Liver (tissue), 9 donors: ENCODE measurements around the gene DDX19B. TPM values are rescaled to one million over a fixed set of nuclear protein-coding genes. Genes with fewer than 3 reads are reported as not detected.

Experiments
- DNase-seq: peaks from one replicate; pipeline ENCODE4 v3.0.0-alpha.2; 2017; ENCODE audit warnings: low spot score
- H3K27ac ChIP-seq, 2 donors: one replicate each; pipeline ENCODE4 v1.7.0; 2013; ENCODE audit warnings: inconsistent platforms in 2 of 2, low read length in 2 of 2, control low read depth in 1 of 2, low read depth in 1 of 2, mild to moderate bottlenecking in 1 of 2
- H3K27me3 ChIP-seq, 4 donors: one replicate each; pipeline versions ENCODE4 v1.6.1 to v1.7.0; 2013; ENCODE audit warnings: low read length in 3 of 4, inconsistent platforms in 1 of 4, mild to moderate bottlenecking in 1 of 4, moderate library complexity in 1 of 4; ENCODE audit not compliant: control insufficient read depth in 4 of 4, insufficient read depth in 4 of 4
- H3K36me3 ChIP-seq, 4 donors: one replicate each; pipeline versions ENCODE4 v1.6.1 to v1.7.0; 2013; ENCODE audit warnings: low read length in 3 of 4, mild to moderate bottlenecking in 3 of 4, low read depth in 1 of 4, moderate library complexity in 1 of 4; ENCODE audit not compliant: control insufficient read depth in 4 of 4, insufficient read depth in 3 of 4
- H3K4me1 ChIP-seq, 4 donors: one replicate each; pipeline versions ENCODE4 v1.6.1 to v1.7.0; 2013; ENCODE audit warnings: low read length in 3 of 4, mild to moderate bottlenecking in 3 of 4, moderate library complexity in 1 of 4; ENCODE audit not compliant: control insufficient read depth in 4 of 4, insufficient read depth in 4 of 4
- H3K4me3 ChIP-seq, 3 donors: one replicate each; pipeline versions ENCODE4 v1.6.1 to v1.7.0; 2013; ENCODE audit warnings: low read length in 3 of 3, control low read depth in 1 of 3, low read depth in 1 of 3, mild to moderate bottlenecking in 1 of 3
- H3K9ac ChIP-seq, 2 donors: one replicate each; pipeline ENCODE4 v1.7.0; 2013; ENCODE audit warnings: low read length in 2 of 2, mild to moderate bottlenecking in 2 of 2, moderate library complexity in 2 of 2, control low read depth in 1 of 2, low read depth in 1 of 2
- H3K9me3 ChIP-seq, 4 donors: one replicate each; pipeline versions ENCODE4 v1.6.1 to v1.7.0; 2013; ENCODE audit warnings: low read length in 3 of 4; ENCODE audit not compliant: control insufficient read depth in 4 of 4
- CTCF ChIP-seq: fragments of 150-350 bp; IDR thresholded peaks from 2 replicates; pipeline ENCODE4 v1.5.1; 2017; ENCODE audit warnings: improper control_type of control experiment, low read depth, low read length; ENCODE audit not compliant: missing input control
- EGR1 ChIP-seq, 2 donors: IDR thresholded peaks; 2 replicates each; pipeline ENCODE4 v1.6.1; 2016 to 2018; ENCODE audit warnings: antibody characterized with exemption in 2 of 2, low read depth in 2 of 2
- FOXA1 ChIP-seq: IDR thresholded peaks from 2 replicates; pipeline ENCODE4 v1.6.1; 2016; ENCODE audit warnings: antibody characterized with exemption
- FOXA2 ChIP-seq: IDR thresholded peaks from 2 replicates; pipeline ENCODE4 v1.6.1; 2016; ENCODE audit warnings: antibody characterized with exemption
- GABPA ChIP-seq, 2 donors: IDR thresholded peaks in 1 of 2; conservative IDR thresholded peaks in 1 of 2; 2 replicates each; pipeline ENCODE4 v1.6.1; 2016; ENCODE audit warnings: antibody characterized with exemption in 2 of 2, mild to moderate bottlenecking in 1 of 2, moderate library complexity in 1 of 2
- HNF4A ChIP-seq, 2 donors: conservative IDR thresholded peaks; 2 replicates each; pipeline ENCODE4 v1.6.1; 2016; ENCODE audit warnings: antibody characterized with exemption in 2 of 2, mild to moderate bottlenecking in 2 of 2
- HNF4G ChIP-seq: IDR thresholded peaks from 2 replicates; pipeline ENCODE4 v1.6.1; 2016; ENCODE audit warnings: antibody characterized with exemption
- JUND ChIP-seq, 2 donors: IDR thresholded peaks; 2 replicates each; pipeline ENCODE4 v1.6.1; 2016; ENCODE audit warnings: antibody characterized with exemption in 2 of 2
- MAX ChIP-seq: IDR thresholded peaks from 2 replicates; pipeline ENCODE4 v1.6.1; 2016; ENCODE audit warnings: antibody characterized with exemption
- NR2F2 ChIP-seq: IDR thresholded peaks from 2 replicates; pipeline ENCODE4 v1.6.1; 2016; ENCODE audit warnings: antibody characterized with exemption
- RAD21 ChIP-seq, 2 donors: IDR thresholded peaks; 2 replicates each; pipeline ENCODE4 v1.6.1; 2016; ENCODE audit warnings: antibody characterized with exemption in 2 of 2, mild to moderate bottlenecking in 2 of 2
- REST ChIP-seq: IDR thresholded peaks from 2 replicates; pipeline ENCODE4 v1.6.1; 2016; ENCODE audit warnings: antibody characterized with exemption, mild to moderate bottlenecking
- RXRA ChIP-seq, 2 donors: IDR thresholded peaks; 2 replicates each; pipeline ENCODE4 v1.6.1; 2017 to 2018; ENCODE audit warnings: antibody characterized with exemption in 2 of 2, mild to moderate bottlenecking in 1 of 2
- SP1 ChIP-seq: IDR thresholded peaks from 2 replicates; pipeline ENCODE4 v1.6.1; 2018; ENCODE audit warnings: antibody characterized with exemption, mild to moderate bottlenecking
- TAF1 ChIP-seq: conservative IDR thresholded peaks from 2 replicates; pipeline ENCODE4 v1.6.1; 2016; ENCODE audit warnings: antibody characterized with exemption, mild to moderate bottlenecking
- YY1 ChIP-seq: IDR thresholded peaks from 2 replicates; pipeline ENCODE4 v1.6.1; 2016; ENCODE audit warnings: antibody characterized with exemption, mild to moderate bottlenecking
- ZBTB33 ChIP-seq: IDR thresholded peaks from 2 replicates; pipeline ENCODE4 v1.6.1; 2016; ENCODE audit warnings: antibody characterized with exemption
- WGBS: extraction: QIAGEN DNeasy Blood & Tissue Kit; methylation state at CpG from one replicate; pipeline ENCODE4 v1.1.7; 2013; 5-methylcytosine and 5-hydroxymethylcytosine counted together
- polyA plus RNA-seq, 2 donors: library from polyadenylated mRNA; stranded (reverse) in 1 of 2; unstranded in 1 of 2; fragments of 200-250 nt in 1 of 2; fragments of >200 nt in 1 of 2; fragmentation: Nextera tagmentation in 1 of 2; extraction: Ambion mirVana in 1 of 2; gene quantifications; one replicate each; pipeline versions ENCODE4 v1.2.1 to v1.2.3, GENCODE V29; 2013 to 2015
- total RNA-seq, 2 donors: library from RNA; depleted of rRNA; stranded (reverse); fragments of >200 nt; gene quantifications; one replicate each; pipeline ENCODE4 v1.2.3, GENCODE V29; 2014
- TF ChIP-seq, protein P1 (sequence below): IDR thresholded peaks from 2 replicates; pipeline ENCODE4 v1.6.1; 2016; ENCODE audit warnings: antibody characterized with exemption
- donor health status: healthy.
- donor health status: healthy.
- donor health status: healthy.
- donor health status: healthy.
- donor health status: healthy.

Gene DDX19B
- total and polyA plus RNA-seq, 4 donors = 11.3 to 21.4 (median 16.5) TPM

- Histone ChIP-seq H3K9me3 (no peaks in the 10 kb centered on the region), H3K36me3 (peaks cover 32 to 77% (median 58%) of the 10 kb centered on the region in 4 donors), H3K4me1 (peaks cover 0 to 5% (median 4%) of the 10 kb centered on the region in 4 donors), H3K4me3 (no peak overlapping the region), H3K9ac (no peak overlapping the region), H3K27ac (no peak overlapping the region), H3K27me3 (no peaks in the 10 kb centered on the region)
- WGBS = 87% methylated on average over 9 of the region's 9 CpGs
- TF ChIP-seq MAX (no peak), FOXA2 (no peak), HNF4G (no peak), NR2F2 (no peak), REST (no peak), FOXA1 (no peak), EGR1 (IDR thresholded peaks at IDR 0.05; ENCODE audit: low read depth in 2 of 2) (no peak), HNF4A (conservative IDR thresholded peaks at IDR 0.05) (no peak), ZBTB33 (no peak), YY1 (no peak), CTCF (no peak), JUND (IDR thresholded peaks at IDR 0.05) (no peak), RAD21 (IDR thresholded peaks at IDR 0.05) (no peak), RXRA (IDR thresholded peaks at IDR 0.05) (no peak), SP1 (no peak), TAF1 (no peak), GABPA (IDR thresholded peaks at IDR 0.05 in 1 of 2, conservative IDR thresholded peaks at IDR 0.05 in 1 of 2) (no peak)
- TF ChIP-seq, protein P1, sequence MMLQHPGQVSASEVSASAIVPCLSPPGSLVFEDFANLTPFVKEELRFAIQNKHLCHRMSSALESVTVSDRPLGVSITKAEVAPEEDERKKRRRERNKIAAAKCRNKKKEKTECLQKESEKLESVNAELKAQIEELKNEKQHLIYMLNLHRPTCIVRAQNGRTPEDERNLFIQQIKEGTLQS = no peak
- DNase-seq = no peak
Measured at GRCh38 chr16:70255574-70255973, 43.4 kb upstream of the DDX19B start.
